ENCODE results near the gene GALNT10.

The GALNT10 gene

GRCh38 chr5:154276973-154277331 lies 86.4 kb downstream of the GALNT10 start:
- ATAC-seq (ENCODE audit: insufficient read depth, low read depth) (no peak), DNase-seq (no peak)
- no peak overlapping the region for H3K9ac ChIP-seq (ENCODE audit: low read depth, low read length)
- no peak overlapping the region for H2AFZ ChIP-seq (ENCODE audit: low read depth, low read length)
- no peak overlapping the region for H3K27ac ChIP-seq (ENCODE audit: low read length)
- no peak overlapping the region for H3K4me3 ChIP-seq (ENCODE audit: low read depth in 1 of 2, low read length in 2 of 2)
- H3K79me2 ChIP-seq (ENCODE audit: insufficient read depth, low read length) = no peaks in the 10 kb centered on the region
- H4K20me1 ChIP-seq (ENCODE audit: insufficient read depth, low read length) = no peaks in the 10 kb centered on the region
- no peaks in the 10 kb centered on the region for H3K27me3 ChIP-seq (ENCODE audit: insufficient read depth, low read length, poor library complexity)
- H3K4me2 ChIP-seq (ENCODE audit: insufficient read depth, low read length) = no peak overlapping the region
- TF ChIP-seq CTCF (IDR thresholded peaks at IDR 0.05; ENCODE audit: borderline replicate concordance, extremely low read depth, low read length, poor library complexity, severe bottlenecking) (no peak), EZH2 (IDR thresholded peaks at IDR 0.05; ENCODE audit: borderline replicate concordance, low read depth, low read length, severe bottlenecking) (no peak)
- H3K4me1 ChIP-seq (ENCODE audit: insufficient read depth, low read length) = no peaks in the 10 kb centered on the region
- no peaks in the 10 kb centered on the region for H3K9me3 ChIP-seq (ENCODE audit: insufficient read depth, low read length, severe bottlenecking)
- H3K36me3 ChIP-seq (ENCODE audit: insufficient read depth, low read length) = no peaks in the 10 kb centered on the region

GRCh38 chr5:154277499-154277898 lies 87.0 kb downstream of the GALNT10 start:
- Histone ChIP-seq H3K27ac (ENCODE audit: low read length) (no peak overlapping the region), H4K20me1 (ENCODE audit: insufficient read depth, low read length) (no peaks in the 10 kb centered on the region), H3K27me3 (ENCODE audit: insufficient read depth, low read length, poor library complexity) (no peaks in the 10 kb centered on the region), H3K9me3 (ENCODE audit: insufficient read depth, low read length, severe bottlenecking) (no peaks in the 10 kb centered on the region), H3K79me2 (ENCODE audit: insufficient read depth, low read length) (no peaks in the 10 kb centered on the region), H3K4me3 (ENCODE audit: low read depth in 1 of 2, low read length in 2 of 2) (no peak overlapping the region), H3K36me3 (ENCODE audit: insufficient read depth, low read length) (no peaks in the 10 kb centered on the region), H3K9ac (ENCODE audit: low read depth, low read length) (no peak overlapping the region), H3K4me1 (ENCODE audit: insufficient read depth, low read length) (no peaks in the 10 kb centered on the region), H3K4me2 (ENCODE audit: insufficient read depth, low read length) (no peak overlapping the region), H2AFZ (ENCODE audit: low read depth, low read length) (no peak overlapping the region)
- TF ChIP-seq EZH2 (IDR thresholded peaks at IDR 0.05; ENCODE audit: borderline replicate concordance, low read depth, low read length, severe bottlenecking) = no peak
- TF ChIP-seq CTCF (IDR thresholded peaks at IDR 0.05; ENCODE audit: borderline replicate concordance, extremely low read depth, low read length, poor library complexity, severe bottlenecking) = no peak
- ATAC-seq (ENCODE audit: insufficient read depth, low read depth) (no peak), DNase-seq (no peak)

- no peak for ATAC-seq (ENCODE audit: insufficient read depth, low read depth)
- Histone ChIP-seq H2AFZ (ENCODE audit: low read depth, low read length) (no peak overlapping the region), H3K9ac (ENCODE audit: low read depth, low read length) (no peak overlapping the region), H3K4me3 (ENCODE audit: low read depth in 1 of 2, low read length in 2 of 2) (no peak overlapping the region), H4K20me1 (ENCODE audit: insufficient read depth, low read length) (no peaks in the 10 kb centered on the region), H3K27me3 (ENCODE audit: insufficient read depth, low read length, poor library complexity) (no peaks in the 10 kb centered on the region), H3K79me2 (ENCODE audit: insufficient read depth, low read length) (no peaks in the 10 kb centered on the region), H3K4me1 (ENCODE audit: insufficient read depth, low read length) (no peaks in the 10 kb centered on the region), H3K9me3 (ENCODE audit: insufficient read depth, low read length, severe bottlenecking) (no peaks in the 10 kb centered on the region), H3K27ac (ENCODE audit: low read length) (no peak overlapping the region), H3K36me3 (ENCODE audit: insufficient read depth, low read length) (no peaks in the 10 kb centered on the region), H3K4me2 (ENCODE audit: insufficient read depth, low read length) (no peak overlapping the region)
- TF ChIP-seq EZH2 (IDR thresholded peaks at IDR 0.05; ENCODE audit: borderline replicate concordance, low read depth, low read length, severe bottlenecking) (no peak), CTCF (IDR thresholded peaks at IDR 0.05; ENCODE audit: borderline replicate concordance, extremely low read depth, low read length, poor library complexity, severe bottlenecking) (no peak)
- no peak for DNase-seq
Measured at GRCh38 chr5:154278186-154278585, 87.7 kb downstream of the GALNT10 start.

GRCh38 chr5:154278908-154279307 lies 88.4 kb downstream of the GALNT10 start:
- Histone ChIP-seq H3K4me2 (ENCODE audit: insufficient read depth, low read length) (no peak overlapping the region), H3K27ac (ENCODE audit: low read length) (no peak overlapping the region), H3K27me3 (ENCODE audit: insufficient read depth, low read length, poor library complexity) (no peaks in the 10 kb centered on the region), H3K9ac (ENCODE audit: low read depth, low read length) (no peak overlapping the region), H3K79me2 (ENCODE audit: insufficient read depth, low read length) (no peaks in the 10 kb centered on the region), H4K20me1 (ENCODE audit: insufficient read depth, low read length) (no peaks in the 10 kb centered on the region), H3K4me3 (ENCODE audit: low read depth in 1 of 2, low read length in 2 of 2) (no peak overlapping the region), H3K9me3 (ENCODE audit: insufficient read depth, low read length, severe bottlenecking) (no peaks in the 10 kb centered on the region), H3K4me1 (ENCODE audit: insufficient read depth, low read length) (no peaks in the 10 kb centered on the region), H2AFZ (ENCODE audit: low read depth, low read length) (no peak overlapping the region), H3K36me3 (ENCODE audit: insufficient read depth, low read length) (no peaks in the 10 kb centered on the region)
- TF ChIP-seq EZH2 (IDR thresholded peaks at IDR 0.05; ENCODE audit: borderline replicate concordance, low read depth, low read length, severe bottlenecking) = no peak
- TF ChIP-seq CTCF (IDR thresholded peaks at IDR 0.05; ENCODE audit: borderline replicate concordance, extremely low read depth, low read length, poor library complexity, severe bottlenecking) = no peak
- DNase-seq (no peak), ATAC-seq (ENCODE audit: insufficient read depth, low read depth) (no peak)
